Esophagus muscularis mucosa (tissue), 4 donors: Measurements from ENCODE around the gene ACSF2. TPM values are rescaled to one million over a fixed set of nuclear protein-coding genes. Genes with fewer than 3 reads are reported as not detected.

Experiments
- DNase-seq: peaks from one replicate; pipeline ENCODE4 v3.0.0-alpha.2; 2017; ENCODE audit errors: extremely low spot score
- H3K27ac ChIP-seq, 4 donors: fragments of 200-600 bp; sonication (generic); replicated peaks in 1 of 4; 1 replicate in 3 of 4; 2 replicates in 1 of 4; pipeline ENCODE4 v1.5.1; 2016 to 2019; ENCODE audit warnings: mild to moderate bottlenecking in 1 of 4
- H3K27me3 ChIP-seq, 4 donors: fragments of 200-600 bp; sonication (generic); one replicate each; pipeline versions ENCODE4 v1.5.1 to v1.6.0; 2016 to 2019
- H3K36me3 ChIP-seq, 4 donors: fragments of 200-600 bp; sonication (generic); one replicate each; pipeline ENCODE4 v1.5.1; 2016 to 2019
- H3K4me1 ChIP-seq, 4 donors: fragments of 200-600 bp; sonication (generic); one replicate each; pipeline ENCODE4 v1.5.1; 2016 to 2019
- H3K4me3 ChIP-seq, 4 donors: fragments of 200-600 bp; sonication (generic); 1 replicate in 2 of 4; 2 replicates in 2 of 4; pipeline ENCODE4 v1.5.1; 2016 to 2019; ENCODE audit warnings: mild to moderate bottlenecking in 4 of 4, moderate library complexity in 1 of 4
- H3K9me3 ChIP-seq, 4 donors: fragments of 200-600 bp; sonication (generic); 1 replicate in 3 of 4; 2 replicates in 1 of 4; pipeline ENCODE4 v1.5.1; 2016 to 2019
- EP300 ChIP-seq: sonication (generic); formaldehyde crosslinking; IDR thresholded peaks from one replicate; pipeline ENCODE4 v1.6.1; 2017; ENCODE audit warnings: antibody characterized with exemption
- POLR2A ChIP-seq: fragments of 450-650 bp; IDR thresholded peaks from one replicate; pipeline ENCODE4 v1.6.1; 2017; ENCODE audit warnings: antibody characterized with exemption, moderate library complexity, mild to moderate bottlenecking, low read depth
- POLR2AphosphoS5 ChIP-seq, 2 donors: sonication (generic); formaldehyde crosslinking; IDR thresholded peaks; one replicate each; pipeline ENCODE4 v1.6.1; 2017; ENCODE audit warnings: antibody characterized with exemption in 2 of 2
- WGBS: methylation state at CpG from one replicate; pipeline ENCODE4 v1.1.5; 2018; 5-methylcytosine and 5-hydroxymethylcytosine counted together
- intact Hi-C: fragments of 100-400 bp; cut with DNase I; formaldehyde crosslinking; loops from one replicate; pipeline ENCODE4 v1.15.1; 2023
- total RNA-seq, 4 donors: library from RNA; depleted of rRNA; stranded (reverse); fragments of >200 nt; gene quantifications; one replicate each; pipeline versions ENCODE4 v1.1.0 to v1.2.1, GENCODE V29; 2016
- TF ChIP-seq, protein P1 (sequence below), 3 experiments: fragments of 200-600 bp in 2 of 3; fragments of 450-650 bp in 1 of 3; sonication (generic) in 2 of 3; IDR thresholded peaks; one replicate each; pipeline ENCODE4 v1.5.1; 2017 to 2019; ENCODE audit warnings: antibody characterized with exemption in 3 of 3, mild to moderate bottlenecking in 2 of 3, moderate library complexity in 1 of 3

Gene ACSF2
- total RNA-seq, 4 donors from 2014 or later, result 6.0 to 9.6 (median 8.1) TPM

DNA sequence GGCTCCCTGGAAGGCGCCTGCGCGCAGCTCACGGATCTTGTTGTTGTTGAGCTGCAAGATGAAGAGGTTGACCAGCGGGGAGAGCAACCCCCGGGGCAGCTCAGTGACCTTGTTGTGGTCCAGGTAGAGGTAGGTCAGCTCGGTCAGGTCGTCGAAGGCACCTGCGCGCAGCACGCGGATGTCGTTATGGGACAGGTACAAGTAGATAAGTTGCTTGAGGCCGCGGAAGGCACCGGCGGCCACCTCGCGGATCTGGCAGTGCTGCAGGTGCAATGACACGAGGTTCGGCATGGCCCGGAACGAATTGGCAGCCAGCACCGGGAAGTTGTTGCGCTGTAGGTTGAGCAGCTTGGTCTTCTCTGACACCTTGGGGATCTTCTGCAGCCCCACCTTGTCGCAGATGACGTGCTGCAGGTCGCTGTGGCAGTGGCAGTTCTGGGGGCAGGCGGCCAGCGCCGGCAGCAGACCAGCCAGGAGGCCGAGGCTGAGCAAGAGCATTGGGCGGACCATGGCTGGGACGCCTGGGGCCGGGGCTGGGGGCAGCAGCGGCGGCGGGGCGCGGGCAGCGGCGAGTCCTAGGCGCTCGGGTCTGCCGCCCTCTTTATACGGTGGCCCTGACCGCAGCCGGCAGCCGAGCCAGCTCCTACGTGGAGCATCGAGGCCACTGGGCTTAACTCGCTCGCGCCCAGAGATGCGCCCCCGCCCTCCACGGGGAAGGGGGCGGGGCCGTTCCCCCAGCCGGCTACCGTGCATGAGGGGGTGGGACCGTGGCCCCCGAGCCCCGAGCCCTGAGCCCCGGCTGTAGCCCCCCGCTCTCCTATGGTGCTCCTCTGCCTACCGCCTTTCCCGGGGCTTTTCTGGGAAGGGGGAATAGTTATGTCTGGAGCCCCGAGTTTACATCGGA is 42.5 kb downstream of the ACSF2 start, which contains the start of gene CHAD:
CHAD (minus strand) TSS at position 577 of the 904 bp plus-strand sequence; CDS start at position 510, 67 bp downstream.
- DNase-seq, result no peak
- Histone ChIP-seq H3K9me3 (no peaks in the 10 kb centered on the region), H3K27me3 (peaks cover 0 to 48% (median 16%) of the 10 kb centered on the region in 4 donors), H3K27ac (no peak within 1 kb of the TSS), H3K4me3 (peak within 1 kb of the TSS; percentile 43 to 49 (median 44)), H3K4me1 (peaks cover 10 to 20% (median 17%) of the 10 kb centered on the region in 4 donors), H3K36me3 (peaks cover 0 to 19% (median 10%) of the 10 kb centered on the region in 4 donors)
- intact Hi-C loops, result no loop called here
- 41% methylated on average over 15 of the region's 71 CpGs for WGBS
- TF ChIP-seq POLR2A (no peak), POLR2AphosphoS5 (IDR thresholded peaks at IDR 0.05) (no peak), EP300 (no peak)
- TF ChIP-seq, protein P1, sequence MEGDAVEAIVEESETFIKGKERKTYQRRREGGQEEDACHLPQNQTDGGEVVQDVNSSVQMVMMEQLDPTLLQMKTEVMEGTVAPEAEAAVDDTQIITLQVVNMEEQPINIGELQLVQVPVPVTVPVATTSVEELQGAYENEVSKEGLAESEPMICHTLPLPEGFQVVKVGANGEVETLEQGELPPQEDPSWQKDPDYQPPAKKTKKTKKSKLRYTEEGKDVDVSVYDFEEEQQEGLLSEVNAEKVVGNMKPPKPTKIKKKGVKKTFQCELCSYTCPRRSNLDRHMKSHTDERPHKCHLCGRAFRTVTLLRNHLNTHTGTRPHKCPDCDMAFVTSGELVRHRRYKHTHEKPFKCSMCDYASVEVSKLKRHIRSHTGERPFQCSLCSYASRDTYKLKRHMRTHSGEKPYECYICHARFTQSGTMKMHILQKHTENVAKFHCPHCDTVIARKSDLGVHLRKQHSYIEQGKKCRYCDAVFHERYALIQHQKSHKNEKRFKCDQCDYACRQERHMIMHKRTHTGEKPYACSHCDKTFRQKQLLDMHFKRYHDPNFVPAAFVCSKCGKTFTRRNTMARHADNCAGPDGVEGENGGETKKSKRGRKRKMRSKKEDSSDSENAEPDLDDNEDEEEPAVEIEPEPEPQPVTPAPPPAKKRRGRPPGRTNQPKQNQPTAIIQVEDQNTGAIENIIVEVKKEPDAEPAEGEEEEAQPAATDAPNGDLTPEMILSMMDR (IDR thresholded peaks at IDR 0.05), result no peak

DNA sequence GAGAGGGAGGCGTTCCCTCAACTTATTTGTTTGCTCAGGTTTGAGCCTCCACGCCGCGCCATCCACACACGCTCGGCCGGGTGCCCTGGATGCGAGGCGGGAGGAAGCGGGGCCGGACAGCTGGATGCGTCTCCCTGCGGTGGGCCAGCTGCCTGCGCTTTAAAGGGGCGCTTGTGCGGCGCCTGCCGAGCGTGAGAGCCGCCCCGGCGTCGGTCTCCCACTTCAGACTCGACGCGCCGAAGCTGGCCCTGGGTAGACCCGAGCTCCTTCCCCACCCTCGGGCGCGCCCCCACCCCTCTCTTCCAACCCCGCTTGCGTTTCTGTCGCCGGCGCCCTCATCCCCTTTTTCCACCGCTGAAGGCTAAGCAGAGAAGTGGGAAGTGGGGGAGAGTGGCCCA is 43.2 kb downstream of the ACSF2 start:
- H3K4me1 ChIP-seq, result peaks cover 10 to 20% (median 17%) of the 10 kb centered on the region in 4 donors
- no peak for DNase-seq
- no peaks in the 10 kb centered on the region for H3K9me3 ChIP-seq
- 0% methylated on average over 1 of the region's 37 CpGs for WGBS
- peaks cover 0 to 48% (median 16%) of the 10 kb centered on the region in 4 donors for H3K27me3 ChIP-seq
- H3K36me3 ChIP-seq, result peaks cover 0 to 26% (median 12%) of the 10 kb centered on the region in 4 donors
- peak overlapping the region; percentile 43 to 49 (median 44) for H3K4me3 ChIP-seq
- TF ChIP-seq, protein P1 (IDR thresholded peaks at IDR 0.05), result no peak
- no peak for TF ChIP-seq POLR2A
- no peak for TF ChIP-seq POLR2AphosphoS5 (IDR thresholded peaks at IDR 0.05)
- TF ChIP-seq EP300, result no peak
- intact Hi-C loops, result no loop called here
- H3K27ac ChIP-seq, result no peak overlapping the region

DNA sequence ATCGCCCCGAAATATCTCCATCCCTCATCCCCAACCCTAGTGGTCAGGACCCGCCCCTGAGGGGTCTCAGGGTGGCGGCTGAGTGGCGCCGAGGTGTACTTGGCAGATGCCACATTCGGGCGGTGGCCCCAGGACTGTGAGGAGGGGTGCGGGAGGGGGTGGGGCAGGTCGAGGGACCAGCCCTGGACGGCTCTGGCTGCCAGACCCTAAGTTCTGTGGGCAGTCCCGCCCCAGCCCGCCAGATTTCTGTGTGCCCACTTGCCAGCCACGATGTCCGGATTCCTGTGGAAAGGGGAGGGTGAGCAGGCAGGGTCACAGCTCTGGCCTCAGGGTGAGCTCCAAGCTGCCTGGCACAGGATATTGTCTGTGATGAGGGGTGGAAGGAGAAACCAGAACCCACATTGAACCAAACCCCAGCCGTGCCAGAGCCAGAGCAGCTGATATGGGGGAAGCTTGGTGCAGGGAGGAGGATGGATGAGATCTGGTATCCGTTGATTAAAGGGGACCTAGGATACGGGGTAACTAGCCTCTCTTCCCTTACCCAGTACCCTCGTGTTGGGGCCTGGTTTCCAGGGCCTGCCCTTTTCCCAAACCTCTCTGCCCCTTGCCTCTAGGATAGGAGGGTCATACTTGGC is 43.8 kb downstream of the ACSF2 start:
- no peak for TF ChIP-seq POLR2AphosphoS5 (IDR thresholded peaks at IDR 0.05)
- TF ChIP-seq, protein P1 (IDR thresholded peaks at IDR 0.05), result no peak
- TF ChIP-seq EP300, result no peak
- TF ChIP-seq POLR2A, result no peak
- H3K36me3 ChIP-seq, result peaks cover 0 to 30% (median 12%) of the 10 kb centered on the region in 4 donors
- no peak for DNase-seq
- 69% methylated on average over 6 of the region's 19 CpGs for WGBS
- no peaks in the 10 kb centered on the region for H3K9me3 ChIP-seq
- intact Hi-C loops, result no loop called here
- H3K4me3 ChIP-seq, result no peak overlapping the region
- H3K4me1 ChIP-seq, result peaks cover 10 to 20% (median 17%) of the 10 kb centered on the region in 4 donors
- H3K27ac ChIP-seq, result no peak overlapping the region
- peaks cover 0 to 46% (median 16%) of the 10 kb centered on the region in 4 donors for H3K27me3 ChIP-seq

DNA sequence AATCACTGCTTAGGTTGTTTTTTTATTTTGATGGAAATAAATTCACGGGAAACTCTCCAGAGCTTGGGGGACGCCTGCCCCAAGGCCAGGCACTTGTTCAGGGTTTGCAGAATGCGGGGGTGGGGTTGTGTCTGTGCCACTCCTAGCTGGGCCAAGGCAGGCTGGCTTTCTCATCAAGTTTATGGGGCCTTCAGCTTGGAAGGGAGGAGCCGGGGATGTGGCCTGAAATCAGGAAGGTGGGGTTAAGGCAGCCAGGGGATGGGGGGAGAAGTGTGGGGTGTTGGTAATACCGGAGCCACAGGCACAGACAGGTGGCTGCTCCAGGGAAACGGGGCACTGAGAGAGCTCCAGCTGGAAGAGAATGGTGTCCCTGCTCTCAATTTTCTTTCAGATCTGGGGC is 44.4 kb downstream of the ACSF2 start:
- Histone ChIP-seq H3K9me3 (no peaks in the 10 kb centered on the region), H3K4me1 (peaks cover 10 to 20% (median 17%) of the 10 kb centered on the region in 4 donors), H3K36me3 (peaks cover 0 to 27% (median 12%) of the 10 kb centered on the region in 4 donors), H3K27ac (no peak overlapping the region), H3K27me3 (peaks cover 0 to 39% (median 16%) of the 10 kb centered on the region in 4 donors), H3K4me3 (no peak overlapping the region)
- no peak for DNase-seq
- TF ChIP-seq POLR2AphosphoS5 (IDR thresholded peaks at IDR 0.05), result no peak
- no peak for TF ChIP-seq POLR2A
- no peak for TF ChIP-seq EP300
- TF ChIP-seq, protein P1 (IDR thresholded peaks at IDR 0.05), result no peak
- 90% methylated on average over 6 of the region's 6 CpGs for WGBS
- intact Hi-C loops, result no loop called here
